DND-41 (cell line): ENCODE results near the gene GALNT7.

Experiments used
- ATAC-seq: fragments of 200-7000 bp; cut with Tn5 transposase; 3 replicates; pipeline ENCODE4 v1.9.1; 2021; ENCODE audit warnings: low read depth; ENCODE audit not compliant: insufficient read depth
- DNase-seq: peaks from one replicate; pipeline ENCODE4 v3.0.0-alpha.2; 2020
- H2AFZ ChIP-seq: 2 replicates; pipeline ENCODE4 v1.6.0; 2012; ENCODE audit warnings: low read depth, low read length
- H3K27ac ChIP-seq: 2 replicates; pipeline ENCODE4 v1.5.1; 2012; ENCODE audit warnings: low read length, inconsistent platforms
- H3K27me3 ChIP-seq: fragments of 200-600 bp; sonication (generic); 2 replicates; pipeline ENCODE4 v1.6.0; 2012; ENCODE audit warnings: low read length, mild to moderate bottlenecking, inconsistent platforms; ENCODE audit not compliant: insufficient read depth, poor library complexity
- H3K36me3 ChIP-seq: 2 replicates; pipeline ENCODE4 v1.5.1; 2012; ENCODE audit warnings: low read length, inconsistent platforms; ENCODE audit not compliant: insufficient read depth
- H3K4me1 ChIP-seq: 2 replicates; pipeline ENCODE4 v1.5.1; 2012; ENCODE audit warnings: mild to moderate bottlenecking, low read length; ENCODE audit not compliant: insufficient read depth
- H3K4me2 ChIP-seq: 2 replicates; pipeline ENCODE4 v1.6.0; 2012; ENCODE audit warnings: mild to moderate bottlenecking, moderate library complexity, low read length, inconsistent platforms; ENCODE audit not compliant: insufficient read depth
- H3K4me3 ChIP-seq, 2 experiments: fragments of 200-600 bp in 1 of 2; shearing (Covaris generic) in 1 of 2; 2 replicates each; pipeline ENCODE4 v1.5.1; 2012 to 2016; ENCODE audit warnings: inconsistent platforms in 2 of 2, low read length in 2 of 2, mild to moderate bottlenecking in 2 of 2, low read depth in 1 of 2, moderate library complexity in 1 of 2
- H3K79me2 ChIP-seq: 2 replicates; pipeline ENCODE4 v1.6.0; 2012; ENCODE audit warnings: low read length, inconsistent platforms; ENCODE audit not compliant: insufficient read depth
- H3K9ac ChIP-seq: 2 replicates; pipeline ENCODE4 v1.6.0; 2012; ENCODE audit warnings: low read depth, mild to moderate bottlenecking, inconsistent platforms, low read length, moderate library complexity
- H3K9me3 ChIP-seq: 2 replicates; pipeline ENCODE4 v1.5.1; 2012; ENCODE audit warnings: low read length, moderate library complexity, mild to moderate bottlenecking, inconsistent platforms; ENCODE audit not compliant: insufficient read depth, severe bottlenecking
- H4K20me1 ChIP-seq: 2 replicates; pipeline ENCODE4 v1.6.0; 2012; ENCODE audit warnings: low read length; ENCODE audit not compliant: insufficient read depth
- EZH2 ChIP-seq: IDR thresholded peaks from 3 replicates; pipeline ENCODE4 v1.6.1; 2012; ENCODE audit warnings: borderline replicate concordance, low read depth, mild to moderate bottlenecking, moderate library complexity, low read length, inconsistent platforms; ENCODE audit not compliant: severe bottlenecking
- TF ChIP-seq, protein P1 (sequence below): IDR thresholded peaks from 2 replicates; pipeline ENCODE4 v1.5.1; 2012; ENCODE audit warnings: borderline replicate concordance, low read length, moderate library complexity, mild to moderate bottlenecking; ENCODE audit not compliant: poor library complexity, severe bottlenecking; ENCODE audit errors: extremely low read depth

Gene GALNT7

DNA sequence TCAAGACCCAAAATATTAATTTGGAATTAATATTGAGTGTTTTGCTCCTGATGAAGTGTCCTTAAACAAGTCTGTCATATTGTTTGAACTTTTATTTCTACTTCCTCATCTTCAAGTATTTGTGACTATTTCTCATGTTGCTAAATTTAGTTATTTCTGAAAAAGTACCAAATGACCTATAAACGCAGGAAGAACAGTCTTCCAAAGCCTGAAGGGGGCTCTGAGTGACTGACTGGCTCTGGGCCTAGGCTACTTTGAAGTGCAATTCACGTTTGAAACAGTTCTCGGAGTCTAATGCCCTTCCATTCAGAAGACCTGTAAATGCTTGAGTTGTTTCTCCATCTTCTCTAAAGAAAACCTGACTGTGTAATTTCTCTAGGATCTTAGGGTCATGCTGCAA lies 26.5 kb downstream of the GALNT7 start:
- DNase-seq (no peak), ATAC-seq (no peak)
- Histone ChIP-seq H2AFZ (no peak overlapping the region), H3K36me3 (no peaks in the 10 kb centered on the region), H3K4me3 (no peak overlapping the region), H4K20me1 (peaks cover 62% of the 10 kb centered on the region), H3K79me2 (peaks cover 99% of the 10 kb centered on the region), H3K4me2 (no peak overlapping the region), H3K27ac (no peak overlapping the region; the same call in 1 of the 2 replicates), H3K9ac (no peak overlapping the region), H3K9me3 (no peaks in the 10 kb centered on the region), H3K4me1 (peaks cover 22% of the 10 kb centered on the region), H3K27me3 (no peaks in the 10 kb centered on the region)
- TF ChIP-seq EZH2 = no peak
- TF ChIP-seq, protein P1, sequence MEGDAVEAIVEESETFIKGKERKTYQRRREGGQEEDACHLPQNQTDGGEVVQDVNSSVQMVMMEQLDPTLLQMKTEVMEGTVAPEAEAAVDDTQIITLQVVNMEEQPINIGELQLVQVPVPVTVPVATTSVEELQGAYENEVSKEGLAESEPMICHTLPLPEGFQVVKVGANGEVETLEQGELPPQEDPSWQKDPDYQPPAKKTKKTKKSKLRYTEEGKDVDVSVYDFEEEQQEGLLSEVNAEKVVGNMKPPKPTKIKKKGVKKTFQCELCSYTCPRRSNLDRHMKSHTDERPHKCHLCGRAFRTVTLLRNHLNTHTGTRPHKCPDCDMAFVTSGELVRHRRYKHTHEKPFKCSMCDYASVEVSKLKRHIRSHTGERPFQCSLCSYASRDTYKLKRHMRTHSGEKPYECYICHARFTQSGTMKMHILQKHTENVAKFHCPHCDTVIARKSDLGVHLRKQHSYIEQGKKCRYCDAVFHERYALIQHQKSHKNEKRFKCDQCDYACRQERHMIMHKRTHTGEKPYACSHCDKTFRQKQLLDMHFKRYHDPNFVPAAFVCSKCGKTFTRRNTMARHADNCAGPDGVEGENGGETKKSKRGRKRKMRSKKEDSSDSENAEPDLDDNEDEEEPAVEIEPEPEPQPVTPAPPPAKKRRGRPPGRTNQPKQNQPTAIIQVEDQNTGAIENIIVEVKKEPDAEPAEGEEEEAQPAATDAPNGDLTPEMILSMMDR = no peak

DNA sequence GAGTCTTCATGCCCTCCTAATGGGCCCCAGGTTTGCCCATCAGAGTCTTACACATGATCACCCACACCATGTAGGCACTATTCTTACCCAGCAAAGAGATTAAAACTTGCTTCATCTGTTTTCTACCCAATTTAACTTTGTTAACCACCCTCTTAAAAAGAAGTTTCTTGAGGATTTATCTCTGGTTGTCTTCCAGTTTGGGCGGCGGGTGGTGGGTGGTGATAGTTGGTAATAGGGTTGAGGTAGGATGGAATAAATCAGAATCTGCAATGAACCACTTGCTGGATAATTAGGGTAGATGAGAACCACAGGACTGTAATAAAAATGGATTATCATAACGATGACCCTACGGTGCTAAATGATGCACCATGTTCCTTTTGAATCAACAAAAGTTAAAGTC lies 30.9 kb downstream of the GALNT7 start:
- Histone ChIP-seq H3K4me1 (no peaks in the 10 kb centered on the region), H4K20me1 (peaks cover 44% of the 10 kb centered on the region), H3K79me2 (peaks cover 99% of the 10 kb centered on the region), H3K36me3 (peaks cover 4% of the 10 kb centered on the region; the same call in 1 of the 2 replicates), H3K27ac (no peak overlapping the region), H3K9me3 (no peaks in the 10 kb centered on the region), H2AFZ (no peak overlapping the region), H3K27me3 (no peaks in the 10 kb centered on the region), H3K9ac (no peak overlapping the region), H3K4me2 (no peak overlapping the region), H3K4me3 (no peak overlapping the region)
- no peak for DNase-seq
- TF ChIP-seq, protein P1 = no peak
- no peak for TF ChIP-seq EZH2
- no peak for ATAC-seq

DNA sequence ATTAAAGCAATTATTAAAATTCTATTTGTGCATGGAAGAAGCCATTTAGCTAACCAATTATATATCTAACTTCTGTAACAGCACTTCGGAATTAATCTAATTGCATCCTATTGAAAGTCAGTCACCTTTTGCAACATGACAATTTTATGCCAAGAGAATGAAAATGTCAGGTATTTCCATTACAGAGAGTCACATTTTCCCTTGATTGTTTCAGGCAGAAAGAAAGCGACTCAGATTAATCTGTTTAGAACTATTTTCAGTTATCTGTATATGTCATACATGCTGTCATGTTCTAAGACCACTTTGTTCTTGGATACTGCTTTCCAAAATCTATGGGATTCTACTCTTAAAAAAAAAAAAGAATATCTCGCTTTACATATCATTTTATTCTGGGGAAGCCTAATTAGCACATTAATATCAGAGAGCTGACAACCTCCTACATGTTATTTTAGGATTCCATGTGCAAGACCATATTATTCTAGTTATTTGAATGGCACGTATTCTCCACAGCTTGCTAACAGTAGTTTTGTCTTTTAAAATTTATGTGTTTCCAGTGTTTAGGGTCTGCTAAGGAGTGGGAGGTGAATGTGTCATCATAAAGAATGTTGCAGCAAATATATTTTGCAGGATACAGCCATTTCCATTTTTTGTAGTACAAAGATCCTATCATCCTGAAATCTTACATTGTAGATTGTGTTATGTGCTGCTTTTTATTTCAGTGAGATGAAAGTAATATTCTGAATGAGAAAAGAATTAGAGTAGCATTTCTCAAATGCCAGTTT lies 31.7 kb downstream of the GALNT7 start:
- H4K20me1 ChIP-seq = peaks cover 47% of the 10 kb centered on the region
- H3K27me3 ChIP-seq = no peaks in the 10 kb centered on the region
- H2AFZ ChIP-seq = no peak overlapping the region
- DNase-seq (no peak), ATAC-seq (no peak)
- H3K79me2 ChIP-seq = peaks cover 99% of the 10 kb centered on the region
- no peaks in the 10 kb centered on the region for H3K4me1 ChIP-seq
- H3K9me3 ChIP-seq = no peaks in the 10 kb centered on the region
- TF ChIP-seq EZH2 = no peak
- TF ChIP-seq, protein P1 = no peak
- H3K9ac ChIP-seq = no peak overlapping the region
- H3K36me3 ChIP-seq = peaks cover 11% of the 10 kb centered on the region
- no peak overlapping the region for H3K27ac ChIP-seq
- H3K4me3 ChIP-seq = no peak overlapping the region
- H3K4me2 ChIP-seq = no peak overlapping the region
